GM19240 (cell line): ENCODE measurements around the gene TADA2B.
"Not testable (repeated sequence)": the region's sequence is repeated elsewhere in the genome, so short reads cannot be mapped to it uniquely, and the experiment has no call there.

ENCODE experiments used
- DNase-seq: peaks from one replicate; pipeline ENCODE4 v3.0.0; 2011; ENCODE audit warnings: low spot score; ENCODE audit not compliant: insufficient read length

The TADA2B gene

GRCh38 chr4:7078025-7078424 lies 34.9 kb downstream of the TADA2B start:
- no peak for DNase-seq

DNA sequence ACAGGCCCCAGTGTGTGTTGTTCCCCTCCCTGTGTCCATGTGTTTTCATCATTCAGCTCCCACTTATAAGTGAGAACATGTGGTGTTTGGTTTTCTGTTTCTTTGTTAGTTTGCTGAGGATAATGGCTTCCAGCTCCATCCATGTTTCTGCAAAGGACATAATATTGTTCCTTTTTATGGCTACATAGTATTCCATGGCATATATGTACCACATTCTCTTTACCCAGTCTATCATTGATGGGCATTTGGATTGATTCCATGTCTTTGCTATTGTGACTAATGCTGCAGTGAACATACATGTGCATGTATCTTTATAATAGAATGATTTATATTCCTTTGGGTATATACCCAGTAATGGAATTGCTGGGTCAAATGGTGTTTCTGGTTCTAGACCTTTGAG lies 36.3 kb downstream of the TADA2B start:
- not testable (repeated sequence) for DNase-seq

- DNase-seq = not testable (repeated sequence)
These were observed 36.7 kb downstream of the TADA2B start for GRCh38 chr4:7079909-7080308.

- no peak for DNase-seq
These were observed 40.7 kb downstream of the TADA2B start for GRCh38 chr4:7083597-7084563.

GRCh38 chr4:7084564-7084961 lies 41.4 kb downstream of the TADA2B start:
- DNase-seq = not testable (repeated sequence)

GRCh38 chr4:7086384-7086783 lies 43.2 kb downstream of the TADA2B start:
- no peak for DNase-seq

DNA sequence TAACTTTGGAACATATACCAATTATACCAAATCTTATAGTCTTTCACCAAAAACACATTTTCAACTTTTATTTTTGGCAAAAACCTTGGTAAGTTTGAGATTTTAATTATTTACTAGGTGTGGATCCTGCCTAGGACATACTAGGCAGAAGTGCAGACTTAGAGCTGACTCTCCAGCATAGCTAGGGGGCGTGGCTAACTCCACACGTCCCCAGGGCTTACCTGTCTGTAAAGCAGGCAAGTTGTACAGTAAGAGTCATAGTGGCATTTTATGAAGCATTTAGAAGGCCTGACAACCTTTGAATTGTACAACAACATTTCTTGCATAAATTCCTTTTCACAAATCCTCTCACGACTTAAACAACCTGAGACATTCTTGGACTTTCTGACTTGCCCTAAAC lies 43.9 kb downstream of the TADA2B start:
- DNase-seq = no peak

- DNase-seq = no peak
These were observed 46.2 kb downstream of the TADA2B start for GRCh38 chr4:7089213-7089986.

- no peak for DNase-seq
These were observed 48.9 kb downstream of the TADA2B start for GRCh38 chr4:7092026-7092425.

- DNase-seq = no peak
These were observed 51.7 kb downstream of the TADA2B start for GRCh38 chr4:7094916-7095315.

GRCh38 chr4:7095611-7096155 lies 52.5 kb downstream of the TADA2B start:
- no peak for DNase-seq

- DNase-seq = no peak
These were observed 53.1 kb downstream of the TADA2B start for GRCh38 chr4:7096236-7096635.

DNA sequence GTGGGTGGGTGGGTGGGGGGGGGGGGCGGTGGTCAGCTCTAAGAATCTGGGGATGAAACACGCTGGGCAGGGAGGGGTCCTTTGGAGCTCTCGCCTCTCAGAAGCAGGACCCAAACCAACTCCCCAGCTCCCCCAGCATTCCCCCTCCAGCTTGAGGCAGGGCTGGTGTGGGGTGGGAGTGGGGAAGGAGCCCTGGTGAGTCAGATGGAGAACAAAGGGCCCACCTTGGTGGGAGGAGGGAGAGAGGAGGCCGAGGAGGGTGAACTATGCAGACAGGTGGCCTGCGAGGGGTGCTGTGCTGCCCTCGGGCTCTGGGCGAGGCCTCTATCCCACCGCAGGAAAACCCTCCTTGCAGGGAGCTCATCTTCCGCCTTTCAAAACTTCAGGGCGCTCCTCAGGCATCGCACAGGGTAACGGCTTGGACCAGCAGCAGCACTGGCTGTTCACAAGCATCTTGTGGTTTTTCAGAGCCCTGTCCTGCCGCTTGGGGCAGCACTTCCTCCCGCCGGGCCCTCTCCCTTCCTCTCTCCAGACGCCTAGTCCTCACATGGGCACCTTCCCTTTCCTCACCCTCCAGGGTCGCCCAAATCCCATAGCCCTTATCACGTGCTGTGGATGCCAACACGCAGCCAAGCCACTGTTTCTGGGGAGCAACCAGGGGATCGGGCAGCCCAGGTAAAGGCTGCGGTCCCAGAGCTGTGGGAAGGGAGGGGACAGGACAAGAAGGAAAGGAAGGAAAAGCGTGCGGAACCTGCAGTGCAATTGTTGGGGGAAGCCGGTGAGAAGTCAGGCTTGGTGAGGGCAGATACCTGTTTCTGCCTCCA lies 58.7 kb downstream of the TADA2B start:
- DNase-seq = no peak

DNA sequence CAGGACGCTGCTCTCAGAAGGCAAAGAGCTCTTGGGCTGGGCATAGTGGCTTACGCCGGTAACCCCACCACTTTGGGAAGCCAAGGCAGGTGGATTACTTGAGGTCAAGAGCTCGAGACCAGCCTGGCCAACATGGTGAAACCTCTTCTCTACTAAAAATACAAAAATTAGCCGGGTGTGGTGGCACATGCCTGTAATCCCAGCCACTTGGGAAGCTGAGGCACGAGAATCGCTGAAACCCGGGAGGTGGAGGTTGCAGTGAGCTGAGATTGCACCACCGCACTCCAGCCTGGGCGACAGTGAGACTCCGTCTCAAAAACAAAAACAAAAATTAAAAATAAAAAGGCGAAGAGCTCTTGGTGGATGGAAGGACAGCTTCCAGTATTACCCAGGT lies 59.3 kb downstream of the TADA2B start:
- DNase-seq = not testable (repeated sequence)

DNA sequence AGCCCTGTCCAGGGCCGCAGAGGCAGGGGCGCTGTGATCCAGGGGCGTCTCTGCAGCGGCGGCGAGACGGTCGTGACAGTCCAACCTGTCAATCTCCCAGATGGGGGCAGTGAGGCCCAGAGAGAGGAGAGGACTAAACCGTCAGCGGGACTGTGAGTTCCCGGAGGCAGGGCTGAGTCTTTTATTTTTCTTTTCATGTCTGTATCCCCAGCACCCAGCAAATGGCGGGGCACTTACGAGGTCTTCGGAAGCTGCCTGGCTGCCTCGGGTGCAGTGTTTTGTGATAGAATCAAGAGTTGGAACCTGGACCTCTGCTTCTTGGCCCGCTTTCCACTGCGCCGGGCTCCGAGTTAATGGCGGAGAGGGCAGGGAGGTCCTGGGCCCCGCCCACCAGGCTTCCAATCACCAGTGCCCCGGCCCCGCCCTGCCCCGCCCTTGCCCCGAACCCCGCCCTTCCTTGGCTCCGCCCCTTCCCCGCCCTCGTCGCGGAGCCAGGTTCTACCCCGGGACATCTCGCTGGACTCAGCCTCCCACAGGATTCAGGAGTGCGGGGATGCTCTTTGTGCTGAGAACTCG lies 59.9 kb downstream of the TADA2B start:
- DNase-seq = peak; percentile 90

DNA sequence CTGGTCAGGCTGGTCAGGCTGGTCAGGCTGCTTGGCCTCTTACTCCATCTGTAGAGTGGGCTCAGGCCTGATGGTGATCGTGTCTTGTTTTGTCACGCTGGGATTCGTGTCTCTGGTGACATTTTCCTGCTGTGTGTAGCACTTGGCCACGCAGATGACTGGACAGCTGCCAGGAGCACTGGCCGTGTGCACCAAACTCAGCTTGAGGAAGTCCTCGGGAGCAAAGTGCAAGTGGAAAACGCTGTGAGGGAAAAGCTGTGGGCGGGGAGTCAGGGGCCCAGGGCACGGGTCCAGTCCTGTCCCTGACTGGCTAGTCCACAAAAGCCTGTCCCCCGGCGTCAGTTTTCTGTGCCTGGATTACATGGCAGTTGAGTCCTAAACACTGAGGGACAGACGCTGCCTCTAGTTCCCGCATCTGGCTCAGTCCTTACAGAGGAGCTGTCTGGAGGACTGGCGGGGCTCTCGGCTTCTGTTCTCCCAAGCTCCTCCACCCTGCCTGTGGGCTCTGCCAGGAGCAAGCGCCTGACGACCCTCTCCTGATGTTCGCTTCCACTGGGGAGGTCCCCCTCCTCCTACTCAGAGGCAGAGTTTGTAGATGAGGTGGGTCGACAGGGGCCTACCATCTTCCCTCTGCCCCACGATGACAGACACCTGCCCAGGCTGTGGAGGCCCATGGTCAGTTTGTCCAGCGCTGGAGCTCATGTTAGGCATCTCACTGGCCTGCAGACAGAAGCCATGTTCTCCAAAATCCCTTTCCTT lies 60.6 kb downstream of the TADA2B start:
- no peak for DNase-seq

DNA sequence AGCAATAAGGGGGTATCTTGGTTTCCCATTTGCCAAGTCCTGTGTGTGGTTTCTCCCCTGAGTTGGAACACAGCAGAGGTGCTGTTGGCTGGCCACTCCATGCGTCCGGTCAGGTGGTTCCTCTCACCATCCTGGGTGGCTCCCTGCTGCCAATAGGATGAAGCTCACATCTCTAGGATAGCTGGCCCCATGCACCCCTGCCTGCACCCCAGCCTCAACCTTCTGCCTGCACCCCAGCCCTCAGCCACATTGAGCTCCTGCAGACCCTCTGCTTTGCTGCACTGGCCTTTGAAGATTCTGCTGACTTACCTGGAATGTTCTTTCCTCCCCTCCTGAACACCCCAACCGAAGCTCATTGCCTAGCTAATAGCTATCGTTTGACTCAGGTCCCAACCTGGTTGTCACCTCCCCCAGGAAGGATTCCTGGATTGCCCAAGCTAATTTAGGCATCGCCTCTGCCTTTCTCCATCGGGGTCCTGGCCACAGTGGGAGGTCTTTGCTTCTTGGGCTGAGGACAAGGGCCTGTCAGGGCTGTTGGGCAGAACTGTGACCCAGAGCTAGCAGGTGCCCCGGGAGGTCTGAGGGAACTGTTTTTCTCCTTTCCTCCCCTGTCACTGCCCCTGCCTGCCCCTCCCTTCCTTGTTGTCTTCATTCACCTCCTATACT lies 61.3 kb downstream of the TADA2B start:
- DNase-seq = no peak

DNA sequence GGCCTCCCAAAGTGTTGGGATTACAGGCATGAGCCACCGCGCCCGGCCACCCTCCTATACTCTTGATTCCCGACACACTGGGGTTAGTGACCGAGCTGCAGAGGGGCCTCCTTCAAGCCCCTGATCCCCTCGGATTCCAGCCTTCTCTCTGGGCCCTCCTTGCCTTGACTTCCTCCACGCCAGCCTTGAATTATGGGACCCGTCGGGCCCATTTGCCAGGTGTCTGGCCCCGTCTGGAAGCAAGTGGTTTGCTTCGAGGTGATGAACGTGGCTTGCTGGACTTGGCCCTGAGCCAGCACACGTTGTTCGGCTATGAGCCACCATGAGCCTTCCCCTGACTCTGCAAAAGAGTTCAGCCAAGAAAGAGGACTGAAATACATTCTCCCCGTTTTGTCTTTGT lies 62.1 kb downstream of the TADA2B start:
- no peak for DNase-seq

DNA sequence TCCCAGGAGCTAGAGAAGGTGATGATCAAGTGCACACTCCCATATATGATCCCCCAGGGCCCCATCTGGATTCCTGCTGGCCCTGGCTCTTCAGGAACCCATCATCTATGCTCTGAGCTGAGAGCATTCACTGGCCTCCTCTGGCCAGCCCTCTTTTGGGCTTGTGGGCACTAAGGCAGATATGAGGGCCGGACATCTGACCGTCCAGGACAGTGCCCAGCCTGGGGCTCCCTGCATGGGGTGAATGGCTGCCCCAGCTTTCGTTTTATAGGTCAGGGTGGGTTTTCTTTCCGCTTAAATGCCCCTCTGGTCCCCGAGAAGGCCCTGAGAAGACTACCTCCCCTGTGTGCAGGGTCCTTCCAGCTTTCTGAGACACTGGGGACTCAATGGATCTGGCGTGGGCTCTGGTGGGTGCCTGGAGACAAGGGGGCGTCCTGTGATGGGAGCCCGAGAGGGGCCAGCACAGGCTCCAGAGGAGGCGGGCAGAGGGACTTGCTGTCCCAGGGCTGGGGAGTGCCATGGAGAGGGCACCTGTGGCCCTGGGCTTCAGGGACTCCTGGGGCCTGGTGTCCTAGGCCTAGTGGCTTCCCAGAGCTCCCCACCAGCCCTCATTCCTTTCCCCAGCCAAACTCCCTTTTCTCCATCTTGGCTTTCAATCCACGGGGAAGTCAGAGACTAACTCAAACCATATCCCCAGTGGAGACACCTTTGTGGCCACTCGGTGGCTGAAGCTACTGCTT lies 64.2 kb downstream of the TADA2B start:
- no peak for DNase-seq
